ENCODE data around the gene PRPF40B. TPM values are rescaled to one million over a fixed set of nuclear protein-coding genes. Genes with fewer than 3 reads are reported as not detected.

PRPF40B gene
- total and polyA plus RNA-seq, 2 donors (not counting 1 experiment from before 2014, with no cell fraction given): 11.7 to 23.7 TPM

GRCh38 chr12:49646331-49646830 is 23.0 kb downstream of the PRPF40B start:
- DNase-seq: no peak
- no peaks in the 10 kb centered on the region for H3K9me3 ChIP-seq (ENCODE audit: control extremely low read depth in 1 of 3, control insufficient read depth in 2 of 3, insufficient read depth in 1 of 3, low read length in 2 of 3)
- Mint-ChIP-seq H3K4me3 (no peak overlapping the region), H3K27ac (peak overlapping the region; percentile 46), H3K4me1 (peaks cover 18% of the 10 kb centered on the region), H3K27me3 (no peaks in the 10 kb centered on the region), H3K9me3 (ENCODE audit: insufficient read depth) (no peaks in the 10 kb centered on the region)
- H4K20me1 ChIP-seq (ENCODE audit: control insufficient read depth, insufficient read depth, low read length, poor library complexity, severe bottlenecking): no peaks in the 10 kb centered on the region
- no peaks in the 10 kb centered on the region for H3K27me3 ChIP-seq (replicated peaks in 1 of 4; ENCODE audit: control extremely low read depth in 1 of 4, control insufficient read depth in 3 of 4, insufficient read depth in 4 of 4, low read length in 3 of 4)
- WGBS (ENCODE audit: insufficient coverage): 95% methylated on average over 7 of the region's 7 CpGs
- no peak overlapping the region for H3K9ac ChIP-seq (ENCODE audit: low read length)
- no peak for TF ChIP-seq EZH2 (IDR thresholded peaks at IDR 0.05; ENCODE audit: borderline replicate concordance, insufficient read depth, low read depth, low read length, poor library complexity, severe bottlenecking)
- no peak for TF ChIP-seq CTCF (IDR thresholded peaks at IDR 0.05)
- no peak for ATAC-seq (ENCODE audit: low read depth)
- no peaks in the 10 kb centered on the region for H3K79me2 ChIP-seq (ENCODE audit: control insufficient read depth, insufficient read depth, low read length)
- no peak overlapping the region for H2AFZ ChIP-seq (ENCODE audit: insufficient read depth, low read depth, low read length, poor library complexity, severe bottlenecking)
- H3K27ac ChIP-seq (ENCODE audit: low read length in 2 of 2): peak overlapping the region in 1 of 2 donors; percentile 52
- H3K36me3 ChIP-seq (replicated peaks in 1 of 2; ENCODE audit: control extremely low read depth in 1 of 2, control insufficient read depth in 1 of 2, extremely low read depth in 1 of 2, insufficient read depth in 2 of 2, low read length in 1 of 2): peaks cover 3 to 71% of the 10 kb centered on the region in 2 experiments
- POLR2A ChIA-PET: interaction anchor here (2.1 to 3.0 kb wide), 2 partner anchors 15 to 60 kb away, joined by 10 to 20 read pairs; partner anchors contain the start of gene FMNL3
- H3K4me1 ChIP-seq (ENCODE audit: control insufficient read depth in 2 of 2, insufficient read depth in 2 of 2, low read length in 2 of 2): peaks cover 16 to 18% of the 10 kb centered on the region in 2 donors
- CTCF ChIA-PET: interaction anchor here (1.1 to 12.5 kb wide), 6 partner anchors 10 to 95 kb away, joined by 3 to 372 read pairs (median 26); partner anchors contain the start of genes FMNL3 and TMBIM6
- intact Hi-C loops (cut with micrococcal nuclease): no loop called here
- no peak overlapping the region for H3K4me3 ChIP-seq (ENCODE audit: control extremely low read depth in 1 of 5, extremely low read depth in 1 of 5, insufficient read depth in 1 of 5, low read depth in 2 of 5, low read length in 4 of 5)
- no peak overlapping the region for H3K4me2 ChIP-seq (replicated peaks; ENCODE audit: low read depth, low read length, poor library complexity, severe bottlenecking)

- TF ChIP-seq EZH2 (IDR thresholded peaks at IDR 0.05; ENCODE audit: borderline replicate concordance, insufficient read depth, low read depth, low read length, poor library complexity, severe bottlenecking) (no peak), CTCF (IDR thresholded peaks at IDR 0.05) (no peak)
- H3K4me3 ChIP-seq (ENCODE audit: control extremely low read depth in 1 of 5, extremely low read depth in 1 of 5, insufficient read depth in 1 of 5, low read depth in 2 of 5, low read length in 4 of 5): no peak overlapping the region
- Mint-ChIP-seq H3K27me3 (no peaks in the 10 kb centered on the region), H3K4me1 (peaks cover 18% of the 10 kb centered on the region), H3K4me3 (no peak overlapping the region), H3K9me3 (ENCODE audit: insufficient read depth) (no peaks in the 10 kb centered on the region), H3K27ac (peak overlapping the region; percentile 50)
- ATAC-seq (ENCODE audit: low read depth) (no peak), DNase-seq (no peak)
- CTCF ChIA-PET: interaction anchor here (0.6 to 12.5 kb wide), 13 partner anchors 9 to 130 kb away, joined by 3 to 372 read pairs (median 4); partner anchors contain the start of genes FMNL3, PRPF40B and TMBIM6
- H3K4me1 ChIP-seq (ENCODE audit: control insufficient read depth in 2 of 2, insufficient read depth in 2 of 2, low read length in 2 of 2): peaks cover 16 to 18% of the 10 kb centered on the region in 2 donors
- intact Hi-C loops (cut with micrococcal nuclease): no loop called here
- H3K9me3 ChIP-seq (ENCODE audit: control extremely low read depth in 1 of 3, control insufficient read depth in 2 of 3, insufficient read depth in 1 of 3, low read length in 2 of 3): no peaks in the 10 kb centered on the region
- 93% methylated on average over 4 of the region's 12 CpGs for WGBS (ENCODE audit: insufficient coverage)
- H3K27me3 ChIP-seq (replicated peaks in 1 of 4; ENCODE audit: control extremely low read depth in 1 of 4, control insufficient read depth in 3 of 4, insufficient read depth in 4 of 4, low read length in 3 of 4): no peaks in the 10 kb centered on the region
- H3K79me2 ChIP-seq (ENCODE audit: control insufficient read depth, insufficient read depth, low read length): no peaks in the 10 kb centered on the region
- H3K27ac ChIP-seq (ENCODE audit: low read length in 2 of 2): peak overlapping the region in 1 of 2 donors; percentile 6
- peaks cover 3 to 77% of the 10 kb centered on the region in 2 experiments for H3K36me3 ChIP-seq (replicated peaks in 1 of 2; ENCODE audit: control extremely low read depth in 1 of 2, control insufficient read depth in 1 of 2, extremely low read depth in 1 of 2, insufficient read depth in 2 of 2, low read length in 1 of 2)
- H2AFZ ChIP-seq (ENCODE audit: insufficient read depth, low read depth, low read length, poor library complexity, severe bottlenecking): no peak overlapping the region
- no peak overlapping the region for H3K9ac ChIP-seq (ENCODE audit: low read length)
- POLR2A ChIA-PET: interaction anchor here (1.9 kb wide), 1 partner anchor 16 kb away, joined by 6 read pairs; no protein-coding TSS in a partner anchor
- H4K20me1 ChIP-seq (ENCODE audit: control insufficient read depth, insufficient read depth, low read length, poor library complexity, severe bottlenecking): no peaks in the 10 kb centered on the region
- H3K4me2 ChIP-seq (replicated peaks; ENCODE audit: low read depth, low read length, poor library complexity, severe bottlenecking): no peak overlapping the region
These were observed 23.7 kb downstream of the PRPF40B start for GRCh38 chr12:49646871-49647654.

Measured in B cell (primary cell).